Epithelial cell of esophagus (primary cell): Measurements from ENCODE around the gene ACTG2.

Source experiments
- DNase-seq: peaks from one replicate; pipeline ENCODE4 v3.0.0; 2010; ENCODE audit warnings: low read depth
- H3K4me3 ChIP-seq: 2 replicates; pipeline ENCODE4 v1.5.1; 2011; ENCODE audit warnings: mild to moderate bottlenecking, low read length, control low read depth
- TF ChIP-seq, protein P1 (sequence below): IDR thresholded peaks from 2 replicates; pipeline ENCODE4 v1.5.1; 2011; ENCODE audit warnings: low read depth, mild to moderate bottlenecking, low read length, control low read depth, inconsistent platforms; ENCODE audit not compliant: insufficient read depth; ENCODE audit errors: missing control alignments

The ACTG2 gene

GRCh38 chr2:73946666-73947065, 53.9 kb downstream of the ACTG2 start:
- no peak for DNase-seq
- no peak overlapping the region for H3K4me3 ChIP-seq
- TF ChIP-seq, protein P1, sequence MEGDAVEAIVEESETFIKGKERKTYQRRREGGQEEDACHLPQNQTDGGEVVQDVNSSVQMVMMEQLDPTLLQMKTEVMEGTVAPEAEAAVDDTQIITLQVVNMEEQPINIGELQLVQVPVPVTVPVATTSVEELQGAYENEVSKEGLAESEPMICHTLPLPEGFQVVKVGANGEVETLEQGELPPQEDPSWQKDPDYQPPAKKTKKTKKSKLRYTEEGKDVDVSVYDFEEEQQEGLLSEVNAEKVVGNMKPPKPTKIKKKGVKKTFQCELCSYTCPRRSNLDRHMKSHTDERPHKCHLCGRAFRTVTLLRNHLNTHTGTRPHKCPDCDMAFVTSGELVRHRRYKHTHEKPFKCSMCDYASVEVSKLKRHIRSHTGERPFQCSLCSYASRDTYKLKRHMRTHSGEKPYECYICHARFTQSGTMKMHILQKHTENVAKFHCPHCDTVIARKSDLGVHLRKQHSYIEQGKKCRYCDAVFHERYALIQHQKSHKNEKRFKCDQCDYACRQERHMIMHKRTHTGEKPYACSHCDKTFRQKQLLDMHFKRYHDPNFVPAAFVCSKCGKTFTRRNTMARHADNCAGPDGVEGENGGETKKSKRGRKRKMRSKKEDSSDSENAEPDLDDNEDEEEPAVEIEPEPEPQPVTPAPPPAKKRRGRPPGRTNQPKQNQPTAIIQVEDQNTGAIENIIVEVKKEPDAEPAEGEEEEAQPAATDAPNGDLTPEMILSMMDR: no peak

DNA sequence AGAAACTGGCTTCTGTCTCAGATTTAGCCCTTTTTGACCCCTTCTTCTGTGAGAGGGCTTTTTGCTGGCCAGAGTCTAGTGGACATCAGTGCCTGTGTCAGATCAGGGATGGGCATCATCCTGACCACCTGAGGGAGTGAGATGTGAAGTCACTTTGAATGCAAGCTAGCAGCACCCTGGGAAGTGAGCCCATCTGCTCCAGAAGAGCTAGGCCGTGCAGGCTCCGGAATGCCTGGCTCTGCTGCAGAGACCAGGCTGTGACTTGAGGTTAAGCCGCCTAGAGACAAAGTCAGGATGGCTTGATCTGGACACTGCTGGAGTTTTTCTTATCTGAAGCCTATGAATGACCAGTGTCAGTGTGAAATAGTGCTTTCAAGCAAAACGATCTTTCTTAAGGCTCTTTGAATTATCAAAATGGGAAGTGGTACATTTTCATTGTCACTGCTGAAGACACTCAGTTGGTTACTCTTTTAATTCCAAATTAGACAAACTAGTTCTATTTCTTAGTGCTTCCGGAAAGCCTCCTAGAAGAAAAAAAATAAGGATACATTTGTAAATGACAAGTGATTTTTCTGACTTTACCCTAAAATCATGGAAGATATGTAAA, 54.7 kb downstream of the ACTG2 start:
- TF ChIP-seq, protein P1: no peak
- no peak overlapping the region for H3K4me3 ChIP-seq
- no peak for DNase-seq

DNA sequence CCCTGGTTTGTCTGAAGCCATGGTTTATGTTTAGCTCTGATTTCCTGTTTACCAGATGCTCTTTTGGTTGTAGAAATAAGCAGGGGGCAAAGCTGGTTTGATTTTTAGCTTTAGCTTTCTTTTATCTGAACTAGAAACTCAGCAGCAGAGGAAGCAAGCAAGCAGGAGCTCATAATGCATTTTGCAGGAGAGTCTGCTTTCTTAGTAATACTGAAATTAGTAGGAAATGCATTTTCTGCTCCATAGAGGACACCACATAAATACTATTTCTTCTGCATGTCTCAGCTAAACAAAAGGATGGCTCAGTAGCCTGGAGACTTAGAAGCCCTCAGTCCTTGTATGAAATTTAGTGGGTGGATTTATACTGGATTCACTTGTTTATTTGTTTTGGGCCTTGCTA, 57.0 kb downstream of the ACTG2 start:
- TF ChIP-seq, protein P1: no peak
- DNase-seq: no peak
- H3K4me3 ChIP-seq: no peak overlapping the region

DNA sequence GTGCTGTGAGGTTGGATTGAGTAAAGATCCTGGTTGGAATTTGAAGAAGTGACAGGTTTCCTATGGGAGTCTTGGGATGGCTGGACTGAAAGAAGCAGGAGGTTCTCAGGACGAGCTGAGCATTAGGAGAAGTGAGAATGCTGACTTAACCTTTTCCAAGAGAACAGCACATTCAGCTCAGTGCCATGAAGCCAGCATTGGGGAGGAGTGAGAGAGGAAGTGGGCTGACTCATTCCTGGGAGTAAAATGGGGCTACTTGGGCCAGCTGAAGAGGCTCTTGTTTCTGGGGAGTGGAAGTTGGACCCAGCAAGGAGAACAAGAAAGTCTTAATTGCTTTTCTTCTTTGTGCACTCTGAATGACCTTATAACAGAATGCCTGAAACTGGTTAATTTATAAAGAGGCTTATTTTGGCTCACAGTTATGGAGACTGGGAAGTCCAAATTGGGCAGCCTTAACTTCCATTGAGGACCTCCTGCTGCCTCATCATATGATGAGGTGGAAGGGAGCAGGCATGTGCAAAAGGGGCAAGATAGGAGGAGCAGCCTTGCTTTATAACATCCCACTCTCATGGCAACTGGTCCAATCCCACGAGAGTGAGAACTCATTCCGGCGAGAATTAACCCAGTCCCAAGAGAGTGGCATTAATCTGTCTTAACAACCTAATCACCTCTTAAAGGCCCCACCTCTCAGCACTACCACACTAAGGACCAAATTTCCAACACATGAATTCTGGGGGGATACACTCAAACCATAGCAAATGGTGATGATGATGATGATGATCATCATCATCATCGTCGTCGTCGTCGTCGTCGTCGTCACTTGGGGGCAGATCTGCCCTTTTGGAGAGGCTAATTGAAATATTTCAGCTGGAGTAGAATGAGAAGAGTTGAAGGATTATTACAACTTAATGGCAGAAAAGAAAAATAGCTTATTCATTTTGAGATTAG, 60.0 kb downstream of the ACTG2 start:
- DNase-seq: peak; percentile 66
- H3K4me3 ChIP-seq: no peak overlapping the region
- TF ChIP-seq, protein P1: no peak

- H3K4me3 ChIP-seq: no peak overlapping the region
- no peak for DNase-seq
- TF ChIP-seq, protein P1: peak; percentile 3
These were observed 63.5 kb downstream of the ACTG2 start for GRCh38 chr2:73956218-73956865.

- TF ChIP-seq, protein P1: no peak
- H3K4me3 ChIP-seq: no peak overlapping the region
- no peak for DNase-seq
These were observed 68.5 kb downstream of the ACTG2 start for GRCh38 chr2:73961274-73961673.
